HG03095 (cell line): ENCODE measurements around the gene FAXC.
"Not testable (repeated sequence)": the region's sequence is repeated elsewhere in the genome, so short reads cannot be mapped to it uniquely, and the experiment has no call there.

ENCODE experiments used
- ATAC-seq: cut with Tn5 transposase; IDR thresholded peaks from one replicate; pipeline ENCODE4 v1.9.1; 2021; ENCODE audit warnings: moderate library complexity; ENCODE audit not compliant: unreplicated experiment

Gene FAXC

DNA sequence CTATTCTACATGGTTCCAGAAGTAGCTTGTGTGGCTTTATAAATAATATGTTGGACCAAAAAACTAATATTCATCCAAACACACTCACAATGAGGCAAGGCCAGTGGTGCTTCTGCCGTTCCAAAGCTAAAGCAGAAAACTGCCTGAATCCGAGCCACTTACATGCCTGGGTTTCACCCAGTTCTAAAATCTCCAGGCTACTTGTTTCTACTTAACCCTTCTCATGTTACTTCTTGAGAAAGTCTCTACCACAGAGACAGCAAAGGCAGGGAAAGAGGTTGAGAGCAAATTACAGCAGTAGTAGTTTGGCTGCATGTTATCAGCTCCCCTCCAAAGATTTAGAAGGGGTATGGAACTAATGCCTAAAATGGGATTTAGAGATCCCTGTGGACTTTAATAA is 62.0 kb downstream of the FAXC start:
- ATAC-seq = no peak

GRCh38 chr6:99285881-99286280 is 63.6 kb downstream of the FAXC start:
- no peak for ATAC-seq

DNA sequence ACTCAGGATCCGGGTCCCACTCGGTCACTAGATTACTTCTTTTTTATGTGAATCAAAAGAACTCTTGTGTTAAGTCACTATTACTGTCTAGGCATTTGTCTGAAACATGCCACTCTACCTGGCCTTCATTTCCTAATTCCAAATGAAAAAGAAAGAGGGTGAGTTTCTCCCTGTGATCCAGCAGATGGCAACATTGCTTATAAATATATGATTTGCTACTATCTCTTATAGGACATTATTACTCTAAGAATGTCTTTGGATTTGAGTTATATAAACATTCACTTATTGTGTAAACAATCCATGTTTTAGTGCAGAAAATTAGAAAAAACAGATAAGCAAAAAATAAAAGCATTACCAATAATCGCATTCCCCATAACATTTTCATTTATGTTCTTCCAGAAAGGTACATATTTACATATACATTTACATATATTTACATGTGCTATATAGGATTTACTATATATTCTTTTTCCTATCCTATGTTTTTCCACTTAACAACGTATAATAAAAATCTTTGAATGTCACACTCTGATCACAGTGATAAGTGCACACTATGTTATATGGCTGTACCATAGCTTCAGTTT is 66.9 kb downstream of the FAXC start:
- ATAC-seq = no peak

GRCh38 chr6:99276747-99277146 is 72.7 kb downstream of the FAXC start:
- no peak for ATAC-seq

GRCh38 chr6:99270826-99271225 is 78.6 kb downstream of the FAXC start:
- no peak for ATAC-seq

GRCh38 chr6:99270030-99270429 is 79.4 kb downstream of the FAXC start:
- ATAC-seq = no peak

- ATAC-seq = no peak
Observed at GRCh38 chr6:99269207-99269606, 80.3 kb downstream of the FAXC start.

- ATAC-seq = not testable (repeated sequence)
Observed at GRCh38 chr6:99266996-99267395, 82.5 kb downstream of the FAXC start.

DNA sequence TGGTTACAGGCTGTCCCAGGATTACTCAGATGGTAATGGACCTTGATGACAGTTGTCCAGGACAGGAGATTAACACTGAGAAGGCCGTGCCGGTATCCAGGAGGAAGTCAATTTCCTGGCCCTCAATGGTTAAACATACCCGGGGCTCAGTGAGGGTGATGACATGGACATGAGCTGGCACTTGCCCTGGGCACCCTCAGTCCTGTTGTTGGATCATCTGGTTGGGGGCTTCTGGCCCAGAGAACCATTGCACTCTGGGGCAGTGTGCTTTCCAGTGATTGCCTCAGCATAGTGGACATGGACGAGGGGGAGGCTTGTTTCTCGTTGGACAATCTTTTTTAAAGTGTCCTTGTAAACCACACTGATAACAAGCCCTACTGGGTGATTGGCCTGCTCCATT is 84.0 kb downstream of the FAXC start:
- ATAC-seq = not testable (repeated sequence)

- no peak for ATAC-seq
Observed at GRCh38 chr6:99254616-99255550, 94.6 kb downstream of the FAXC start.

- ATAC-seq = no peak
Observed at GRCh38 chr6:99253271-99253670, 96.2 kb downstream of the FAXC start.

DNA sequence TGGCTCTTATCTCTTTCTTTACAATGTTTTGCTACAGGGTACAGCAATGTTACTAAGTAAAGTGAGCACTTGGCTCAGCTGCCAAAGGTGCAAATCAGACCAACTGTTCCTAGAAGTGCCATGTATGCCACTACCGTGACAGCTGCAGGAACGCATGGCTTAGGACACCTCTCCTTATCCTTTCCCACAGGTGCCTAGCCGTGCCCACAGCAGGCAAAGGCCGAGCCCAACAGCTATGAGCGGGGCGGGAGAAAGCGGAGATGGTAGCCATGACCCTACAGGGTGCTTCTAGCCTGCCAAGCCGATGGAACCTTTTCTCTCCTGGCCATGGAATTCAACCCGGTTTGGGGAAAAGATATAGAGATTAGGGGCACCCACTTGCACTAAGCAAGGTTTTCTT is 97.1 kb downstream of the FAXC start:
- ATAC-seq = no peak

DNA sequence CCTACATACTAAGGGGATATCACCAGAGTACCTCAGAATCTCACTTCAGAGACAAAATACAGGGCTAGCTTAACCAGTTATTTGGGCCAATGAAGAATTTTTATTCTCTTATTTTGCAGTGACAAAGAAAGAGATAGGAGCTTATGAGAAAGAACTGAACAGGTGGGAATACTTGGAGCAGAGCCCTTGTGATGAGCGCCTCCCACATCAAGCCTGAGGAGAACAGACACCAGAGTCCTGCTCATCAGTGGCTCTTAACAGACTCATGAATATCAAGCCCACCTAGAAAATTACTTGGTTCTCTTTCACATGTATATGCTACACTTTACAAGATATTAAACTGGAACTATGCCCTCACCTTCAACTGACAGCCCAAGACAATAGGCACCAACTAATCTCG is 99.0 kb downstream of the FAXC start:
- no peak for ATAC-seq

GRCh38 chr6:99246602-99247001 is 102.9 kb downstream of the FAXC start:
- no peak for ATAC-seq

DNA sequence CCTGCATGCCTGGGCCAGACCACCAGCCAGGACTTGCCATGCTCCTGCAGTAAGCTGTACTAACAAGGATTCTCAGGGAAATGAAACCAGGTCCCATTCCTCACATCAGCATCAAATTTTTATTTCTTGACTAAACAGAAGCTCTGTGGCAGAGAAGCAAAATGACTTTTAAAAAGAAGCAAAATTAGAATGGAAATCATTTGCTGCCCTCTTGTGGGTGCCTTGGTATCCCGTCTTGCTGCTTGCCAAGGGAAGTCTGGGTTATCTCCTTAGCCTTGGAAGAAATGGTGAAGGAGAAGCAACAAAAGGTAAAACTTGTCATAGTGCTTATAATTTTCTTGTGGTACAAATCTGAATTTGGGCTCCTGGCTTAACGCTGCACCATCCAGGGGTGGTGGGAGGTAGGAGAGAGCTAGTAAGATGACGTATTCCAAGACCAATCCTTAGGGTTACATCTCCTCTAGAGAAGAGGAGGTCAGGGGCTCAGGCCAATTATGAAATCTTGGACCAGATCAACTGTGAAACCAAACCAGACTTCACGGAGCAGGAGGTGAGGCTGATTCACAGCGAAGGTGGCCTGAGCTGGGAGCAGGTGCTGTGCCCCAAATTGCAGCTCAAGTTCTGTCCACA is 107.5 kb downstream of the FAXC start:
- ATAC-seq = no peak

- no peak for ATAC-seq
Observed at GRCh38 chr6:99236010-99236409, 113.5 kb downstream of the FAXC start.

DNA sequence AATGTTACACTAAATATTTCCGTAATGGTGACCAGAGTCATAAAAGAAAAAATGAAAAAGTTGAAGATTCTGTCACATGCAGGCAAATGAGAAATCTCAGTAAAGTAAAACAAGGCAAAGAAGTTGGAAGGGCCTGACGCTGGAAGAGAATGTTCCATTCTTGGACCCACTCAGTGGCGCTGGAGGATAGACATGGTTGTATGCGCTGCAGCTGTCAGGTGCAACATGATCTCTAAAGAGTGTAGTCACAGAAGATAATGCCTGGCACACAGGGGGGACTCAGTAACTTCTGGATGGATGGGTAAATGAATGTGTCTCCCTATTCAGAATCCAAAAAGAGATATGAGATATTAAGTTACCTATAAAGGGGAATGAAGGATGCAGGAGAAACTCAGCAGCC is 116.3 kb downstream of the FAXC start:
- no peak for ATAC-seq

DNA sequence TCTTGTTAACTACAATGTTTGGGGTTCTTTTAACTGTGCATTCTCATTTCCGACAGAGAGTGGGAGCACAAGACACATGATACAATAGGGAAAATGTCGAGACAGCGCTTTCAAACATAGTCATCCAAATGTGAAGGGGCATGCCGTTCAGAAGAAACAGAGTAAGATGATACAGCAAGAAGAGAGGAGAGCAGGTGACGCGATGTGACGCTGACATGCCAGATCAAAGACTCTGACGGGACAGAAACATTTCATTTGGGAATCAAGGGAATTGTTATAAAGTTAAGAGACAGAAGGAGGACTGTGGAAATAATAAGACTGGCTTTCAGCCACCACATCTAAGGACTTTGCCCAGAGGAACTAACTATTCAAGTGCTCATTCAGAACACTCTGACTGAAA is 117.4 kb downstream of the FAXC start:
- ATAC-seq = no peak

GRCh38 chr6:99225172-99225571 is 124.3 kb downstream of the FAXC start:
- ATAC-seq = no peak
